Measurements from ENCODE around the gene MRPL3.

GRCh38 chr3:131530843-131531242, 28.1 kb upstream of the MRPL3 start:
- TF ChIP-seq CTCF (IDR thresholded peaks at IDR 0.05), result no peak
- TF ChIP-seq EP300 (IDR thresholded peaks at IDR 0.05), result no peak
- no peak for TF ChIP-seq POLR2A (IDR thresholded peaks at IDR 0.05)

Data from ovary (tissue), 3 donors.